ENCODE measurements around the gene POU2F1.
A peak's percentile ranks its signal among the peaks of the same experiment; 100 is the strongest.
"Not testable (repeated sequence)": the region's sequence is repeated elsewhere in the genome, so short reads cannot be mapped to it uniquely, and the experiment has no call there.

Gene POU2F1

DNA sequence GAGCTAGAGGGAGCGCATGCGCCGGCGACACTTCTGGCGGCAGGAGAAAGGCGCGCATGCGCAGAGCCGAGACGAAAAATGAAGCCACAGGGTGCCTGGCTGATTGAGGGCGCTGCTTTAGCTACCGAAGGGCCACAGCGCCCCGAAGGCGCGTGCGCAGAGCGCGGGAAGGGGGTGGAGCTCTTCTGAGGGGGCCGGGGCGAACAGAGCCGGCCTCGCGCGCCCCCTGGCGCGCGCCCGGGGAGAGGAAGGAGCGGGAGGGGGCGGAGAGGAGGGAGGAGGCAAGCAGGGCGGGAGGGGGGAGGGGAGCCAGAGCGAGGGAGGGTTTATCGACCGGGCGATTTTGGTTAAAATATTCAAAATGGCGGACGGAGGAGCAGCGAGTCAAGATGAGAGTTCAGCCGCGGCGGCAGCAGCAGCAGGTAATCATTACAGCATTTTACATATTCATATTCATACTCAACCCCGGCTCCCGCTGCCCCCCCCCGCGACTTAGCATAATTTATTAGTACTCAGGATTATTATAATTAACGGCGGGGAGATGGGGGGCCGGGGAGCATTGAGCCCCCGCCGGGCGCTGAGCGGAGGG is at the start of gene POU2F1:
Gene POU2F1, plus strand, starts transcription at position 350 of the 589 bp plus-strand sequence. Its CDS starts 12 bp downstream, at position 362.
- DNase-seq = peak; percentile 99

- no peak for DNase-seq
These were observed 49.3 kb upstream of the POU2F1 start for GRCh38 chr1:167171286-167171929.

- DNase-seq = no peak
These were observed 47.0 kb upstream of the POU2F1 start for GRCh38 chr1:167173516-167174184.

GRCh38 chr1:167175901-167176300 is 44.8 kb upstream of the POU2F1 start:
- DNase-seq = no peak

DNA sequence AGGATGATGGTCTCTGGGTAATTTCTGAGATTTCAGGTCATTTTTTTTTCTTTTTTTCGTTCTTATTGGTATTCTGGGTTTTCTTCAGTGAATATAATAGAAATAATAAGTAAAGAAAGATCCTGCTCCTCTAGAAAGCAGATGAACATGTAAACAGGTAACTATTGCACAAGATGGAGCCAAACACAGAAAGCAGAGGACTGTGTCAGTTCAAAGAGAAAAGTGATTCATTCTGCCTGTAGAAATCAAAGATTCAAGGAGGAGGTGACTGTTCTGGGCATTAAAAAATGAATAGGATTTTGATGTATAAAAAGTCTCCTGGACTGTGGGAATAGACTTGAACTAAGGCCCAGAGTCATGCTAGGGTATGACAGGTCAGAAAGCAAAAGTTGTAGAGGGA is 41.9 kb upstream of the POU2F1 start:
- DNase-seq = no peak

- DNase-seq = no peak
These were observed 37.9 kb upstream of the POU2F1 start for GRCh38 chr1:167182571-167183320.

- DNase-seq = no peak
These were observed 36.6 kb upstream of the POU2F1 start for GRCh38 chr1:167184081-167184480.

DNA sequence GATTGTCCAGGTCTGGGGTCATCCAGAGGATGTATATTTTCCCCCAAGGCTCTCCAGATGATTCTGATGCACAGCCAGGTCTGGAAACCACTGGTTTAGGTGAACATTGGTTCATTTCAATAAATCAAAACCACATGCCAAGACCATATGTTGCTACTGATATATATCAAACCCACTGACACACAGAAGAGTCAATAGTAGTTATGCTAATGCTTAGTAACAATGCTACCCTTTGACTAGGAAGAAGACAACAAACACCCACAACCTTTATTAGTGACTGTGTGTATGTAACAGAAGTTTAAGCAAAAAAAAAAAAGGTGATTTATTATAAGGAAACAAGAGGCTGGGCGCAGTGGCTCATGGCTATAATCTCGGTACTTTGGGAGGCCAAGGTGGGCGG is 35.6 kb upstream of the POU2F1 start:
- DNase-seq = no peak

GRCh38 chr1:167185974-167186657 is 34.6 kb upstream of the POU2F1 start:
- no peak for DNase-seq

DNA sequence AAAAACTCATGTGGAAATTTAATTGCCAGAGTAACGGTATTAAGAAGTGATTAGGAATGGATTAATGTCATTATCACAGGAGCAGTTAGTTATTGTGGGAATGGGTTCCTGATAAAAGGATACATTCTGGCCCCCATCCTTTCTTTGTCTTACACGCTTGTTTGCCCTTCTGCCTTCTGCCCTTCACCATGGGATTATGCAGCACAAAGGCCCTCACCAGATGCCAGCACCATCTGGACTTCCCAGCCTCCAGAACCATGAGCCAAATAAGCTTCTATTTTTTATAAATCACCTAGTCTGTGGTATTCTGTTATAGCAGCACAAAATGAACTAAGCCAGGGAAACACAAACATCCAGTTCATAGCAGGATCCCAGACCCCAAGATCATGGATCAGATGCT is 33.9 kb upstream of the POU2F1 start:
- DNase-seq = no peak

GRCh38 chr1:167190747-167191237 is 29.9 kb upstream of the POU2F1 start:
- DNase-seq = no peak

DNA sequence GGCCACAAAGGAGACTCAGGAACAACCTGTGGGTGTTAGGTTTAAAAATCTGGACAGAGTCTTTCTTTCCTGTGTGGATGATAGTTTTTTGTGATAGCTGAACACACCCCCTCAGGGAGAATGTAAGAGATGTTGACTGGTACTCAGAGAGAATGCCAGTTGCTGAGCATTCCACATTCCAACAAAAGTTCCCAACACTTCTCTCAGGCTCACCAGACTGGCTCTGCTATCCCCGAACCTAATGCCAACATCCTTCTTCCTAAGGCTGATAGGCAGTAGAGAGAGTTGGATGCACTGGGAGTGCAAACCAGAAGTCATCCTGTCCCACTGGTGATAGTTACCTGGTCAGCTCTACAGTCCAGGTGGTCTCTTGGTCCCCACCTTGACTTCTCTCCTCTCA is 28.7 kb upstream of the POU2F1 start:
- no peak for DNase-seq

DNA sequence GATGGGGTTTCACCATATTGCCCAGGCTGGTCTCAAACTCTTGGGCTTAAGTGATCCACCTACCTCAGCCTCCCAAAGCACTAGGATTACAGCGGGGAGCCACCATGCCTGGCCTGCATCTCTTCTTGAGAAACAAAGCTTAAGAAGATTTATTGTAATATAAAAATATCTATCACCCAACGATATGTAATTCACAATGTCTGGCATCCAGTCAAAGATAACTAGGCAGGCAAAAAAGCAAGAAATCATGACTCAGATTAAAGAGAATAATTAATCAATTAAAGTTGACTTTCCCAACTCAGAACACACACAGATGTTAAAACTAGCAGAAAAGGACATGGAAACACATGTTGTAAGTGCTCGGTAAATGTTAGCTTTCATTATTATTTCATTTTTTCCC is 26.5 kb upstream of the POU2F1 start:
- no peak for DNase-seq

- DNase-seq = no peak
These were observed 24.5 kb upstream of the POU2F1 start for GRCh38 chr1:167196166-167196565.

- DNase-seq = no peak
These were observed 23.4 kb upstream of the POU2F1 start for GRCh38 chr1:167197236-167197635.

GRCh38 chr1:167197692-167198091 is 23.0 kb upstream of the POU2F1 start:
- DNase-seq = no peak

GRCh38 chr1:167198518-167199133 is 22.1 kb upstream of the POU2F1 start:
- DNase-seq = no peak

DNA sequence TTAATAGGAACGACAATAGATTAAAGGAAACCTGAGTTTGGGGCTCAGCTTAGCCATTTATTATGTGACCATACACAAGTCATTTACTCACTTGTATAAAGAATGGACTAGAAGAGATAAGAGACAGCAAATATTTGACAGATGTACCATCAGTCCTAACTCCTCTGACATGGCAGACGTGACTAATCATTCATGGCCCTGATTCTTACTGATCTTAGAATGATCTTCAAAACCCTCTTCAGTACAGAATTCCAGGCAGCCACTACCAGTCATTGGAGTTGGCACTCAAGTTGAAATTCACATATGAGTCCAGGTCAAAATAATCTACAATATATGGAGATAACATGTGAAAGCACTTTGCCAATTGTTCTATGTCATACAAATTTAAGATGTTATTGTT is 21.0 kb upstream of the POU2F1 start:
- no peak for DNase-seq

- DNase-seq = no peak
These were observed 20.4 kb upstream of the POU2F1 start for GRCh38 chr1:167200272-167200671.

DNA sequence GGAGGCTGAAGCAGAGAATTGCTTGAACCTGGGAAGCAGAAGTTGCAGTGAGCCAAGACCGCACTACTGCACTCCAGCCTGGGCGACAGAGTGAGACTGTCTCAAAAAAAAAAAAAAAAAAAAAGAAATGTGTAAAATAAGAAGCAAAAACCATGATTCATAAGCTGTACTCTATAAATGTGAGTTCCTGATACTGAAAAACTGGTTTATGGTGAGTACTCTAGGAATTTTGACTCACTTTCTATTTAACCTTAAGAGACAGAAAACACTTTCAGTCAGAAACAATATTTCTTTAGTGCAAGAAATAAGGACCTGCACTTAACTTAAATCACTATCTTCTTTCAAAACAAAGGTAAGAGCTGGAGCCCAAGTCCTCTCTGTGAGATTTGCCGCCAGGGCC is 19.9 kb upstream of the POU2F1 start:
- no peak for DNase-seq

GRCh38 chr1:167202049-167202448 is 18.6 kb upstream of the POU2F1 start:
- no peak for DNase-seq

GRCh38 chr1:167205306-167206050 is 15.2 kb upstream of the POU2F1 start:
- not testable (repeated sequence) for DNase-seq

All from CD4-positive, alpha-beta T cell treated with Interleukin-4 for 1 hour (primary cell).